ENCODE results near the gene DSTN. TPM values are rescaled to one million over a fixed set of nuclear protein-coding genes. Genes with fewer than 3 reads are reported as not detected.

The DSTN gene
- total and polyA plus RNA-seq, 2 donors (not counting 1 experiment from before 2014, with no cell fraction given), result 6.6 to 13.4 TPM

DNA sequence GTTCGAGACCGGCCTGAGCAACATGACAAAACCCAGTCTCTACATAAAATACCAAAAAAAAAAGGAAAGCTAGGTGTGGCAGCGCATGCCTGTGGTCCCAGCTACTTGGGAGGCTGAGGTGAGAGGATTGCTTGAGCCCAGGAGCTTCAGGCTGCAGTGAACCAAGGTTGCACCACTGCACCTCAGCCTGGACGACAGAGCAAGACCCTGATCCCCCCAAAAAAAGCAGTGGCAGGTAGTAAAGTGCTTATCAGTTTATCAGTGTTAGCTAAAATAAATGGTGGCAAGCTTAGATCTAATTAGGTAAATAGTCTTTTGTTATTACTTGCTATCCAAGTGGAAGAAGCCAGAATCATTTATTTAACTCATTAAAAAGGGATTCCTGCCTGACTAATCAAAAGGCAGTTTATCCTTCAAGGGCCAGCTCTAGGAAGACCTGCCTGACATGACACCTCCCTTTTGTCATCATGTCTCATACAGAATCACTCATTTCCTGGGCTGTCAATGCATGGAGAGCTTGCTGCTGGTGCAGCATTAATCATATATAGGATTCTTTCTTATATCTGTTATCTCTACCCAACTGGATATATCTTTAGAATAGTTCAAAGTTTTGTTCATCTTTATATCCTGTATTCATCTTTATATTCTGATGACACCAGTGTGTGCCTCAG, 9.6 kb downstream of the DSTN start:
- Histone ChIP-seq H3K4me3 (ENCODE audit: control extremely low read depth in 1 of 5, extremely low read depth in 1 of 5, insufficient read depth in 1 of 5, low read depth in 2 of 5, low read length in 4 of 5) (no peak overlapping the region), H3K9me3 (ENCODE audit: control extremely low read depth in 1 of 3, control insufficient read depth in 2 of 3, insufficient read depth in 1 of 3, low read length in 2 of 3) (no peaks in the 10 kb centered on the region), H3K79me2 (ENCODE audit: control insufficient read depth, insufficient read depth, low read length) (peaks cover 23% of the 10 kb centered on the region), H3K4me2 (replicated peaks; ENCODE audit: low read depth, low read length, poor library complexity, severe bottlenecking) (no peak overlapping the region), H3K27ac (ENCODE audit: low read length in 2 of 2) (no peak overlapping the region), H3K36me3 (replicated peaks in 1 of 2; ENCODE audit: control extremely low read depth in 1 of 2, control insufficient read depth in 1 of 2, extremely low read depth in 1 of 2, insufficient read depth in 2 of 2, low read length in 1 of 2) (no peaks in the 10 kb centered on the region), H2AFZ (ENCODE audit: insufficient read depth, low read depth, low read length, poor library complexity, severe bottlenecking) (no peak overlapping the region), H3K4me1 (ENCODE audit: control insufficient read depth in 2 of 2, insufficient read depth in 2 of 2, low read length in 2 of 2) (no peaks in the 10 kb centered on the region), H4K20me1 (ENCODE audit: control insufficient read depth, insufficient read depth, low read length, poor library complexity, severe bottlenecking) (peaks cover 9% of the 10 kb centered on the region), H3K27me3 (replicated peaks in 1 of 4; ENCODE audit: control extremely low read depth in 1 of 4, control insufficient read depth in 3 of 4, insufficient read depth in 4 of 4, low read length in 3 of 4) (no peaks in the 10 kb centered on the region), H3K9ac (ENCODE audit: low read length) (no peak overlapping the region)
- Mint-ChIP-seq H3K27ac (no peak overlapping the region), H3K9me3 (ENCODE audit: insufficient read depth) (no peaks in the 10 kb centered on the region), H3K27me3 (no peaks in the 10 kb centered on the region), H3K4me1 (peaks cover 3% of the 10 kb centered on the region), H3K4me3 (no peak overlapping the region)
- intact Hi-C loops (cut with micrococcal nuclease), result no loop called here
- TF ChIP-seq, protein P1, sequence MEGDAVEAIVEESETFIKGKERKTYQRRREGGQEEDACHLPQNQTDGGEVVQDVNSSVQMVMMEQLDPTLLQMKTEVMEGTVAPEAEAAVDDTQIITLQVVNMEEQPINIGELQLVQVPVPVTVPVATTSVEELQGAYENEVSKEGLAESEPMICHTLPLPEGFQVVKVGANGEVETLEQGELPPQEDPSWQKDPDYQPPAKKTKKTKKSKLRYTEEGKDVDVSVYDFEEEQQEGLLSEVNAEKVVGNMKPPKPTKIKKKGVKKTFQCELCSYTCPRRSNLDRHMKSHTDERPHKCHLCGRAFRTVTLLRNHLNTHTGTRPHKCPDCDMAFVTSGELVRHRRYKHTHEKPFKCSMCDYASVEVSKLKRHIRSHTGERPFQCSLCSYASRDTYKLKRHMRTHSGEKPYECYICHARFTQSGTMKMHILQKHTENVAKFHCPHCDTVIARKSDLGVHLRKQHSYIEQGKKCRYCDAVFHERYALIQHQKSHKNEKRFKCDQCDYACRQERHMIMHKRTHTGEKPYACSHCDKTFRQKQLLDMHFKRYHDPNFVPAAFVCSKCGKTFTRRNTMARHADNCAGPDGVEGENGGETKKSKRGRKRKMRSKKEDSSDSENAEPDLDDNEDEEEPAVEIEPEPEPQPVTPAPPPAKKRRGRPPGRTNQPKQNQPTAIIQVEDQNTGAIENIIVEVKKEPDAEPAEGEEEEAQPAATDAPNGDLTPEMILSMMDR (IDR thresholded peaks at IDR 0.05), result no peak
- TF ChIP-seq EZH2 (IDR thresholded peaks at IDR 0.05; ENCODE audit: borderline replicate concordance, insufficient read depth, low read depth, low read length, poor library complexity, severe bottlenecking), result no peak
- 91% methylated on average over 4 of the region's 4 CpGs for WGBS (ENCODE audit: insufficient coverage)
- CTCF ChIA-PET, result no interaction called here
- DNase-seq, result no peak
- POLR2A ChIA-PET, result no interaction called here
- ATAC-seq (ENCODE audit: low read depth), result no peak

DNA sequence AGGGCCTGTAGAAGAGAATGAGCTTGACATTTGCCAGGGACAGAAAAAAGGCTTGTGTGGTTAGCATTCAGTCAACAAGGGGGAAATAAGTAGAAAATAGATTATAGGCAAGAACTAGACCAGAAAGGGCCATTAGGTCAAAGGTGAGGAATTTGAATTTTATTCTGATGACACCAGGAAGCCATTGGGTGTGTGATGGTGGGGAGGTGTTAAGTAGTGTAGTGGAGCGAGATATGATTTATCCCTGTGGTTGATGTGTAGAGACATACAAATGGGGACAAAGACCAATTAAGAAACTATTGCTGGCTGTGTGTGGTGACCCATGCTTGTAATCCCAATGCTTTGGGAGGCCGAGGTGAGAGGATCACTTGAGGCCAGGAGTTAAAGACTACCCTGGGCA, 11.0 kb downstream of the DSTN start:
- TF ChIP-seq, protein P1 (IDR thresholded peaks at IDR 0.05), result no peak
- TF ChIP-seq EZH2 (IDR thresholded peaks at IDR 0.05; ENCODE audit: borderline replicate concordance, insufficient read depth, low read depth, low read length, poor library complexity, severe bottlenecking), result no peak
- ChIA-PET POLR2A (no interaction called here), CTCF (no interaction called here)
- Histone ChIP-seq H3K9ac (ENCODE audit: low read length) (no peak overlapping the region), H3K9me3 (ENCODE audit: control extremely low read depth in 1 of 3, control insufficient read depth in 2 of 3, insufficient read depth in 1 of 3, low read length in 2 of 3) (no peaks in the 10 kb centered on the region), H2AFZ (ENCODE audit: insufficient read depth, low read depth, low read length, poor library complexity, severe bottlenecking) (no peak overlapping the region), H3K4me3 (ENCODE audit: control extremely low read depth in 1 of 5, extremely low read depth in 1 of 5, insufficient read depth in 1 of 5, low read depth in 2 of 5, low read length in 4 of 5) (no peak overlapping the region), H3K4me2 (replicated peaks; ENCODE audit: low read depth, low read length, poor library complexity, severe bottlenecking) (no peak overlapping the region), H3K27ac (ENCODE audit: low read length in 2 of 2) (no peak overlapping the region), H3K79me2 (ENCODE audit: control insufficient read depth, insufficient read depth, low read length) (peaks cover 16% of the 10 kb centered on the region), H4K20me1 (ENCODE audit: control insufficient read depth, insufficient read depth, low read length, poor library complexity, severe bottlenecking) (peaks cover 9% of the 10 kb centered on the region), H3K36me3 (replicated peaks in 1 of 2; ENCODE audit: control extremely low read depth in 1 of 2, control insufficient read depth in 1 of 2, extremely low read depth in 1 of 2, insufficient read depth in 2 of 2, low read length in 1 of 2) (no peaks in the 10 kb centered on the region), H3K27me3 (replicated peaks in 1 of 4; ENCODE audit: control extremely low read depth in 1 of 4, control insufficient read depth in 3 of 4, insufficient read depth in 4 of 4, low read length in 3 of 4) (no peaks in the 10 kb centered on the region), H3K4me1 (ENCODE audit: control insufficient read depth in 2 of 2, insufficient read depth in 2 of 2, low read length in 2 of 2) (no peaks in the 10 kb centered on the region)
- no peak for ATAC-seq (ENCODE audit: low read depth)
- no peak overlapping the region for H3K4me3 Mint-ChIP-seq
- H3K27ac Mint-ChIP-seq, result no peak overlapping the region
- no peaks in the 10 kb centered on the region for H3K9me3 Mint-ChIP-seq (ENCODE audit: insufficient read depth)
- H3K4me1 Mint-ChIP-seq, result peaks cover 3% of the 10 kb centered on the region
- 100% methylated on average over 1 of the region's 2 CpGs for WGBS (ENCODE audit: insufficient coverage)
- intact Hi-C loops (cut with micrococcal nuclease), result no loop called here
- no peaks in the 10 kb centered on the region for H3K27me3 Mint-ChIP-seq
- no peak for DNase-seq

Measured in B cell (primary cell).